Activated T-cell treated with anti-CD3 and anti-CD28 coated beads, Interleukin-2, amount 50 U/mL, for 1 hour (primary cell): ENCODE results near the gene PDCD1LG2.
"Not testable (repeated sequence)": the region's sequence is repeated elsewhere in the genome, so short reads cannot be mapped to it uniquely, and the experiment has no call there.

Source experiments
- DNase-seq: peaks from one replicate; pipeline ENCODE4 v3.0.0-alpha.2; 2020

The PDCD1LG2 gene

DNA sequence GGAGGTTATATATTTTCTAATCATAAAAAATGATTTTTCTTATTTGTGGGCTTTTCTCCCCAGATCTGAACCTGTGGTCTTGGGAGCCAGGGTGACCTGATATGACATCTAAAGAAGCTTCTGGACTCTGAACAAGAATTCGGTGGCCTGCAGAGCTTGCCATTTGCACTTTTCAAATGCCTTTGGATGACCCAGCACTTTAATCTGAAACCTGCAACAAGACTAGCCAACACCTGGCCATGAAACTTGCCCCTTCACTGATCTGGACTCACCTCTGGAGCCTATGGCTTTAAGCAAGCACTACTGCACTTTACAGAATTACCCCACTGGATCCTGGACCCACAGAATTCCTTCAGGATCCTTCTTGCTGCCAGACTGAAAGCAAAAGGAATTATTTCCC is 59.6 kb downstream of the PDCD1LG2 start:
- DNase-seq = no peak

DNA sequence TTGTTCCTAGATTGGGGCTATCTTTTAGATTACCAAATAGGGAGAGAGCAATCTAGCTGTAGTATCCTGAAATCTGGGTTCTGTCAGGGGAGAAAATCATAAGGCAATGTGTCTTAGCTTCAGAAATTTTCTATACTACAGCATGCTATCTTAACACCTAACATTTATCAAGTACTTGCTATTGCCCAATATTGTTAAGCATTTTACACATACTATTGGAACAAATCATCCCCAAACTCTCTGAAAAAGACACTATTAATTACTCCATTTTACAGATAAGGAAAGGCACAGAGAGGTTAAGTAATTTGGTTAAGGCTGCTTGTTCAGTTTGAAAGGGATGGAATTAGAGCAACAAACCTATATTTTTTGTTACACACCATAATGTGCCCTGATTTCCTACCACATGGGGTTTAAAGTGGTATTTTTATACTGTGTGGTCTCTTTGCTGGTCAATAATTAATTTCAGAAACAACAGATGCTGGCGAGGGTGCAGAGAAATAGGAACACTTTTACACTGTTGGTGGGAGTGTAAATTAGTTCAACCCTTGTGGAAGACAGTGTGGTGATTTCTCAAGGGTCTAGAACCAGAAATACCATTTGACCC is 61.4 kb downstream of the PDCD1LG2 start:
- no peak for DNase-seq

GRCh38 chr9:5574097-5574496 is 63.8 kb downstream of the PDCD1LG2 start:
- no peak for DNase-seq

- DNase-seq = no peak
These were observed 64.7 kb downstream of the PDCD1LG2 start for GRCh38 chr9:5575000-5575399.

GRCh38 chr9:5577225-5577624 is 66.9 kb downstream of the PDCD1LG2 start:
- DNase-seq = no peak

GRCh38 chr9:5578018-5578697 is 67.8 kb downstream of the PDCD1LG2 start:
- no peak for DNase-seq

- DNase-seq = no peak
These were observed 68.4 kb downstream of the PDCD1LG2 start for GRCh38 chr9:5578698-5579085.

- no peak for DNase-seq
These were observed 69.5 kb downstream of the PDCD1LG2 start for GRCh38 chr9:5579881-5580280.

- DNase-seq = no peak
These were observed 70.3 kb downstream of the PDCD1LG2 start for GRCh38 chr9:5580650-5581049.

DNA sequence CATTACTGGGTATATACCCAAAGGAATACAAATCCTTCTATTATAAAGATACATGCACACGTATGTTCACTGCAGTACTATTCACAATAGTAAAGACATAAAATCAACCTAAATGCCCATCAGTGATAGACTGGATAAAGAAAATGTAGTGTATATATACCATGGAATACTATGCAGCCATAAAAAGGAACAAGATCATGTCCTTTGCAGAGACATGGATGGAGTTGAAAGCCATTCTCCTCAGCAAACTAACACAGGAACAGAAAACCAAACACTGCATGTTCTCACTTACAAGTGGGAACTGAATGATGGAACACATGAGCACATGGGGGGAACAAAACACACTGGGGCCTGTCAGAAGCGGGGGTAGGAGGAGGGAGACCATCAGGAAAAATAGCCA is 71.4 kb downstream of the PDCD1LG2 start:
- DNase-seq = not testable (repeated sequence)

DNA sequence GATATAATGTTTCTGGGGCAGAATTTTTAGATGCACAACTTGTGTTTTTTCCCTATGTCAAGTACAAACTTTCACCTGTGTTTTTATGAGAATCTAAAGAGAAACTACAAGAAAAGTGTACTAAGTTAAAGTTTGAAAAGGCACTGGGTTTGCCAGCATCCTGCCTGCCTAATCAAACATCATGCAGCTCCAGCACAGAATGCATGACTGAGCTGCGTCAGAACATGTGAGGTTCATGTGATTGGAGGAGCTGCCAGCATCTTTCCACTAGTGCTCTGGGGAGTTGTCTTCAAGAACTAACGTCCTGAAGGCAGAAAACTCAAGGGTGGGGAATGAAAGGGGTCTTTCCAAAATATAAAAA is 72.5 kb downstream of the PDCD1LG2 start:
- peak; percentile 24 for DNase-seq

DNA sequence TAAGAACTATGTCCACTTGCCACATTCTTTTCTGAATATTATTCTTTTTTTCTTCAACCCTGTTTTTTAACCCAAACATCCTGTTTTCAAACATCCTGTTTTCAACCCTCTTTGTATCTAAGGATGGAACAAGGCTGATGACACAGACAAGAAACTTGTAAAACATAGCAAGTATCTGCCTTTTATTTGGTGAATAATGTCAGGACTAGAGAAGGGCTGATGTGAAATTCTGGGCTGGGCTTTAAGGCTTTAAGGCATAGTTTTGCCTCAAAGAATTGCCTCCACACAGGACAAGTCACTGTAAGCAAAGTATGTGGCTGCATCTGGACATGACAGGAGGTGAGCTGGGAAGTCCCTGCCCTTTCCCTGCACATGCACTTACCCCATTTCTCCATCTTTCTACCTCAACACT is 76.1 kb downstream of the PDCD1LG2 start:
- no peak for DNase-seq

DNA sequence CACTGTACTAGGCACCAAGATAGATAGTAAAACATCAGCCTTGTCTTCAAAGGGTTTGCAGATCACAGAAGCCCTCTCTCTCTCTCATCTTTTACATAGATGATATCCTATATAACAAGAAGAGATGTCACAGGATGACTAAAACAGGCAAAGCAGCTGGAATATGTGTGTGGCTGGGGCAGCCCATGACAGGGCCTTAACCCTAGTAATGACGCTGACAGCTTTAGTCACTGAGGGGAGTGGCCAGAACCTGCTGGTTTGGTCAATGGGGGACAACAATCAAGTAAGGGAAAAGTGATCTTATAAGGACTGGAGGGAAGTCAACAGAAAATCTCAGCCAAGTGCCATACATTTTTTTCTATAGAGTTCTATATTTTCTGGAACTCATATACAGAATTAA is 76.7 kb downstream of the PDCD1LG2 start:
- DNase-seq = no peak

DNA sequence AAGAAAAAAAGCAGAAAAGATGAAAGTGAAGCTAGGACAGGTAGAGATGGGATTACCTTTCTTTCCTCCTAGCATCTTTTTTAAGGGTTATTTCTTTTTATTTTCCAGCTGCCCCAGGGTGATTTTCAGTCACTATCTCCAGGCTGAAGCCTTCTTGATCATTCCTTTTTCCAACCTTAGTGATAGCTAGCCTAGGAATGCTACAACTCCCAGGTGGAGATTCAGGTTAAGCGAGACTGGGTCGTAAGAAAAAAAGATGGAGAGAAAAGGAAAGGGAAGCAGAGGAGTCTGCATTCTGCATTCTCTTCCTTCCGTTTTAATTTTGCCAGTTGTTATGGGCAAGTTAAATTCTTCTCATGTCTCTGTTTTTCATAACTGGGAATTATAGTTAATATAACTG is 81.9 kb downstream of the PDCD1LG2 start:
- no peak for DNase-seq

- no peak for DNase-seq
These were observed 82.6 kb downstream of the PDCD1LG2 start for GRCh38 chr9:5592904-5593303.

- no peak for DNase-seq
These were observed 83.6 kb downstream of the PDCD1LG2 start for GRCh38 chr9:5593904-5594303.

GRCh38 chr9:5596173-5596572 is 85.8 kb downstream of the PDCD1LG2 start:
- DNase-seq = no peak

GRCh38 chr9:5608298-5609225 is 98.2 kb downstream of the PDCD1LG2 start:
- no peak for DNase-seq

- DNase-seq = no peak
These were observed 98.9 kb downstream of the PDCD1LG2 start for GRCh38 chr9:5609226-5609596.

DNA sequence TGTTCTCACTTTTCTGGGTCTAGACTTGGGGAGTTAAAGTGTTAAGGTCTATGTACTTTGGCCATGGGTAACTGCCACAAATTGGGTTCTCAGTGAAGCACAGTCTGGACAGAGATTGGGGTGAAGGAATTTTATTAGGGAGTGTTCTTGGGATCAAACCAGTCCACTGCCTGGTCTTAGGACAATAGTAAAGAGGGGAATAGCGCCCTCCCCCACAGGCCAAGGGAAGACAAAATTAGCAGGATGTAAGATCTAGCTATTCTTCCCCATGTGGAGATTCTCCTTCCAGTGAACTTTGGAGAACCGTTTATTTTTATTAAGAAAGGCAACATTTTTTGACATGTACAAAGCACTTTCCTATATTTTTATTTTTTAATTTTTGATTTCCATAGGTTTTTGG is 100.2 kb downstream of the PDCD1LG2 start:
- no peak for DNase-seq

GRCh38 chr9:5611321-5612184 is 101.2 kb downstream of the PDCD1LG2 start:
- no peak for DNase-seq

GRCh38 chr9:5612185-5612530 is 101.8 kb downstream of the PDCD1LG2 start:
- DNase-seq = no peak

- DNase-seq = no peak
These were observed 103.9 kb downstream of the PDCD1LG2 start for GRCh38 chr9:5614192-5614591.
